Measurements from ENCODE around the gene GPR171. TPM values are rescaled to one million over a fixed set of nuclear protein-coding genes. Genes with fewer than 3 reads are reported as not detected.
"Not testable (repeated sequence)": the region's sequence is repeated elsewhere in the genome, so short reads cannot be mapped to it uniquely, and the experiment has no call there.

GPR171 gene, protein sequence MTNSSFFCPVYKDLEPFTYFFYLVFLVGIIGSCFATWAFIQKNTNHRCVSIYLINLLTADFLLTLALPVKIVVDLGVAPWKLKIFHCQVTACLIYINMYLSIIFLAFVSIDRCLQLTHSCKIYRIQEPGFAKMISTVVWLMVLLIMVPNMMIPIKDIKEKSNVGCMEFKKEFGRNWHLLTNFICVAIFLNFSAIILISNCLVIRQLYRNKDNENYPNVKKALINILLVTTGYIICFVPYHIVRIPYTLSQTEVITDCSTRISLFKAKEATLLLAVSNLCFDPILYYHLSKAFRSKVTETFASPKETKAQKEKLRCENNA
- not detected for total RNA-seq (2021; fragmentation: NEBNext Ultra II Directional; extraction: Animal tissue kit (Norgen Biotek cat#: 25700))
- long read RNA-seq = 0 reads

DNA sequence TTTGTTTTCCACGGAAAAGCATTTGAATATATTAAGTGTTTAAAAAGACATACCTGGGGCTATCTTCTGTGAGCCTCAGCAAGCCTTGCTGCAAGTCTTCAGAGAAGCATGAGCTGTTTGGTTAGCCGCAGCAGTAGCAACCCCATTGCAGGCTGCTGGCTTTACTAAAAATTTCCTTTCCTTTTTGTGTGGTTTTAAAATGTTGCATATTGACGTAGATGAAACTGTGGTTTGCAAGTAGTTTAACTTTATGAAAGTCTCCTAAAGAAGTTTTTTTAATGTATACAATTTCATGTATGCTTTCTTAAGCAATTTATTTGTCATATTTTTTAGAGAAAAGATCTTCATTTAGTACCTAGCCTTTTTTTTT, at the start of gene GPR171:
Gene GPR171 (minus strand): TSS at position 166 of the 370 bp plus-strand sequence. CDS start 3,830 bp downstream, outside the sequence.
- TF ChIP-seq, protein P1, sequence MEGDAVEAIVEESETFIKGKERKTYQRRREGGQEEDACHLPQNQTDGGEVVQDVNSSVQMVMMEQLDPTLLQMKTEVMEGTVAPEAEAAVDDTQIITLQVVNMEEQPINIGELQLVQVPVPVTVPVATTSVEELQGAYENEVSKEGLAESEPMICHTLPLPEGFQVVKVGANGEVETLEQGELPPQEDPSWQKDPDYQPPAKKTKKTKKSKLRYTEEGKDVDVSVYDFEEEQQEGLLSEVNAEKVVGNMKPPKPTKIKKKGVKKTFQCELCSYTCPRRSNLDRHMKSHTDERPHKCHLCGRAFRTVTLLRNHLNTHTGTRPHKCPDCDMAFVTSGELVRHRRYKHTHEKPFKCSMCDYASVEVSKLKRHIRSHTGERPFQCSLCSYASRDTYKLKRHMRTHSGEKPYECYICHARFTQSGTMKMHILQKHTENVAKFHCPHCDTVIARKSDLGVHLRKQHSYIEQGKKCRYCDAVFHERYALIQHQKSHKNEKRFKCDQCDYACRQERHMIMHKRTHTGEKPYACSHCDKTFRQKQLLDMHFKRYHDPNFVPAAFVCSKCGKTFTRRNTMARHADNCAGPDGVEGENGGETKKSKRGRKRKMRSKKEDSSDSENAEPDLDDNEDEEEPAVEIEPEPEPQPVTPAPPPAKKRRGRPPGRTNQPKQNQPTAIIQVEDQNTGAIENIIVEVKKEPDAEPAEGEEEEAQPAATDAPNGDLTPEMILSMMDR (IDR thresholded peaks at IDR 0.05) = no peak
- no peaks in the 10 kb centered on the region for H3K27me3 Mint-ChIP-seq (ENCODE audit: insufficient read depth)
- H3K9me3 Mint-ChIP-seq = no peaks in the 10 kb centered on the region
- no peak within 1 kb of the TSS for H3K4me3 Mint-ChIP-seq
- no peaks in the 10 kb centered on the region for H3K36me3 Mint-ChIP-seq (ENCODE audit: low read depth)
- peaks cover 7% of the 10 kb centered on the region for H3K4me1 Mint-ChIP-seq (ENCODE audit: low read depth)
- DNase-seq = no peak
- H3K27ac Mint-ChIP-seq = no peak within 1 kb of the TSS

DNA sequence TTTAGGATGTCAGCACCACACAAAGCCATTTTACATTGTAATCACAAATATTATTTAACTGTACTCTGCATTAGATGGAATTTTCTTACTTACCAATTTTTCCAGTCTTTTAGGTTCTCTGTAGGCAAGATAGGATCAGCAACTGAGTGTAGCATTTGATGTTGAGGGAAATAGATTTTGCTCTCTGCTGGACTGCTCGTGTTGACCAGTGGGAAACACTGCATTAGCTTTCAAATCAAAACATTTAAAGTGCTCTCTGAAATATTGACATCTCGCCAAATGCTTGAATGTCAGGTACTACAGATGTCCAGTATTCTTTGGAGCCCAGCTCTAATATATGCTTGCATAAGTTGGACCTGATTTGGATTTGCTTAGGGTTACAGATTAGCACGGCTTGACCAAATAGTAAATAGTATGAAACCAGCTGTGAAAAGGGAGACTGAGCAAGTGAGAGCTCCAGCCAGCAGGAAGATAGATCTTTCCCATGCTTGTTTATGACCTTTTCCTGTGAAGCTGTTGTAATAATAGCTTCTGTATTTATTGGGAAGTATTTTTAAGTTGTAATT, 45.8 kb upstream of the GPR171 start:
- Mint-ChIP-seq H3K4me3 (no peak overlapping the region), H3K36me3 (ENCODE audit: low read depth) (no peaks in the 10 kb centered on the region), H3K27me3 (ENCODE audit: insufficient read depth) (peaks cover 11% of the 10 kb centered on the region), H3K27ac (no peak overlapping the region), H3K9me3 (no peaks in the 10 kb centered on the region), H3K4me1 (ENCODE audit: low read depth) (no peaks in the 10 kb centered on the region)
- TF ChIP-seq, protein P1 (IDR thresholded peaks at IDR 0.05) = no peak
- DNase-seq = no peak

DNA sequence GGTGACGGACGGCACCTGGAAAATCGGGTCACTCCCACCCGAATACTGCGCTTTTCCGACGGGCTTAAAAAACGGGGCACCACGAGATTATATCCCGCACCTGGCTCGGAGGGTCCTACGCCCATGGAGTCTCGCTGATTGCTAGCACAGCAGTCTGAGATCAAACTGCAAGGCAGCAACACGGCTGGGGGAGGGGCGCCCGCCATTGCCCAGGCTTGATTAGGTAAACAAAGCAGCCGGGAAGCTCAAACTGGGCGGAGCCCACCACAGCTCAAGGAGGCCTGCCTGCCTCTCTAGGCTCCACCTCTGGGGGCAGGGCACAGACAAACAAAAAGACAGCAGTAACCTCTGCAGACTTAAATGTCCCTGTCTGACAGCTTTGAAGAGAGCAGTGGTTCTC, 39.0 kb upstream of the GPR171 start:
- H3K27ac Mint-ChIP-seq; H3K27me3 Mint-ChIP-seq (ENCODE audit: insufficient read depth); H3K9me3 Mint-ChIP-seq; DNase-seq; H3K4me3 Mint-ChIP-seq; H3K4me1 Mint-ChIP-seq (ENCODE audit: low read depth); H3K36me3 Mint-ChIP-seq (ENCODE audit: low read depth): not testable (repeated sequence)

DNA sequence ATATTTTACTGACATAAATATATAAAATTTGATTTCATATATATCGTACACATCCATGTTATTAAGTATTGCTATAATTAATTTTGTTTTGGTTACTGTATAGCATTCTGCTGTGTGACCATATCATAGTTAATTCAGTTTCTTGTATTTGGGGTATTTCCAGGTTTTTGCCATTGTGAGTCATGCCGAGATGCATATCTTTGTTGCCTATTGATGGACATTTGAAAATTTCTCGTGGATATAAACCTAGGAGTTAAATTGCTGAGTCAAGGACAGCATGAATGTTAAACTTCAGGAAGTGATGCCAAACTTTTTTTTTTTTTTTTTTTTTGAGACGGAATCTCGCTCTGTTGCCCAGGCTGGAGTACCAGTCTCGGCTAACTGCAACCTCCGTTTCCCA, 33.7 kb upstream of the GPR171 start:
- DNase-seq = no peak

DNA sequence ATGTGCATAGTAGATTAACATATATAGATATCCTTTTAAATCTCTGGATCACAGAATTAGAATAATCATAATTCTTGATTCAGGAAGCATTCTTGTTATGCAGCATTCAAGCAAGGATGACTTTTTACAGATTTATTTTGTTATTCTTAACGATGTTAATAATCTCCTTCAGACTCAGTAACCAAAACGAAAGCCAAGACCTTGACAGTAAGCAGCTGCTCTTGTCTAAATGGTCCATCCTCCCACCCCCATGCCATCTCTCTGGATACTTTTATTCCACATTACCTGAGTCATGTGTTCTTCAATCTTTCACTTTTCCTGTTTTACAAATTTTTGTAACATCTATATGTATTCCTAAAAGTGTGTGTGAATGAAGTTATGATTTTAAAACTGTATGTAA, 33.3 kb upstream of the GPR171 start:
- TF ChIP-seq, protein P1 (IDR thresholded peaks at IDR 0.05) = no peak
- H3K36me3 Mint-ChIP-seq (ENCODE audit: low read depth) = no peaks in the 10 kb centered on the region
- DNase-seq = no peak
- no peak overlapping the region for H3K27ac Mint-ChIP-seq
- no peaks in the 10 kb centered on the region for H3K4me1 Mint-ChIP-seq (ENCODE audit: low read depth)
- no peak overlapping the region for H3K4me3 Mint-ChIP-seq
- peaks cover 3% of the 10 kb centered on the region; the same call in 1 of the 2 replicates for H3K27me3 Mint-ChIP-seq (ENCODE audit: insufficient read depth)
- H3K9me3 Mint-ChIP-seq = no peaks in the 10 kb centered on the region

More for the DNA sequence above, 33.7 kb upstream of the GPR171 start:
- H3K36me3 Mint-ChIP-seq (ENCODE audit: low read depth) = no peaks in the 10 kb centered on the region
- H3K27ac Mint-ChIP-seq = no peak overlapping the region
- peaks cover 3% of the 10 kb centered on the region; the same call in 1 of the 2 replicates for H3K27me3 Mint-ChIP-seq (ENCODE audit: insufficient read depth)
- TF ChIP-seq, protein P1 (IDR thresholded peaks at IDR 0.05) = no peak
- no peaks in the 10 kb centered on the region for H3K4me1 Mint-ChIP-seq (ENCODE audit: low read depth)
- H3K4me3 Mint-ChIP-seq = no peak overlapping the region
- no peaks in the 10 kb centered on the region for H3K9me3 Mint-ChIP-seq

DNA sequence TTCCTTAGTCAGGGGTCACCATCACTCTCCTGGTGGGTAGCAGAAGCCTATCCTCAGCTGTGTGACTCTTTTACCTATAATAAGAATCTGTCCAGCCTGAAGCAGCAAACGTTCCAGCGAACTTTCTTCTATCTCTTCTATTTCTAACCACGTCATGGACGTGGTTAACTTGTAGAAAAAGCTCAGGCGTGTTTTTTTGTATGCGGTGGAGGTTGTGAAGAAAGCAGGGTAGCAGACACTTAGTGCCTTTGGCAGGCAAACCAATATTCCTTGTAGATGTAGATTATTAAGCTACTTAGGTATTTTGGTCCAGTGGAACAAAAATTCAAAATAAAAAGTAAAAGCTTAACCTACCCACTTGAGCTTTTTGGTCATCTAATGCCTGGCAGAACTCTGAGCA, 31.8 kb upstream of the GPR171 start:
- peaks cover 3% of the 10 kb centered on the region; the same call in 1 of the 2 replicates for H3K27me3 Mint-ChIP-seq (ENCODE audit: insufficient read depth)
- no peaks in the 10 kb centered on the region for H3K4me1 Mint-ChIP-seq (ENCODE audit: low read depth)
- TF ChIP-seq, protein P1 (IDR thresholded peaks at IDR 0.05) = no peak
- H3K4me3 Mint-ChIP-seq = no peak overlapping the region
- no peak overlapping the region for H3K27ac Mint-ChIP-seq
- H3K36me3 Mint-ChIP-seq (ENCODE audit: low read depth) = no peaks in the 10 kb centered on the region
- H3K9me3 Mint-ChIP-seq = no peaks in the 10 kb centered on the region
- DNase-seq = no peak

All from HFFc6 (cell line).